Measurements from ENCODE around the gene IFIT3.
"Not testable (repeated sequence)": the region's sequence is repeated elsewhere in the genome, so short reads cannot be mapped to it uniquely, and the experiment has no call there.

The IFIT3 gene

GRCh38 chr10:89304446-89304845, 23.4 kb upstream of the IFIT3 start:
- no peak for DNase-seq

GRCh38 chr10:89304925-89305324, 22.9 kb upstream of the IFIT3 start:
- no peak for DNase-seq

- no peak for DNase-seq
These were observed 21.9 kb upstream of the IFIT3 start for GRCh38 chr10:89305766-89306433.

GRCh38 chr10:89306434-89307268, 21.1 kb upstream of the IFIT3 start:
- DNase-seq, result no peak

- DNase-seq, result no peak
These were observed 20.6 kb upstream of the IFIT3 start for GRCh38 chr10:89307269-89307577.

- DNase-seq, result no peak
These were observed 19.5 kb upstream of the IFIT3 start for GRCh38 chr10:89308266-89308665.

- no peak for DNase-seq
These were observed 19.1 kb upstream of the IFIT3 start for GRCh38 chr10:89308736-89309135.

GRCh38 chr10:89309156-89310055, 18.4 kb upstream of the IFIT3 start:
- no peak for DNase-seq

- no peak for DNase-seq
These were observed 17.5 kb upstream of the IFIT3 start for GRCh38 chr10:89310056-89310893.

GRCh38 chr10:89312973-89313372, 14.8 kb upstream of the IFIT3 start:
- DNase-seq, result no peak

GRCh38 chr10:89314676-89315075, 13.1 kb upstream of the IFIT3 start:
- DNase-seq, result no peak

- not testable (repeated sequence) for DNase-seq
These were observed 9.8 kb upstream of the IFIT3 start for GRCh38 chr10:89318047-89318446.

GRCh38 chr10:89325081-89325480, 2.7 kb upstream of the IFIT3 start:
- not testable (repeated sequence) for DNase-seq

- DNase-seq, result not testable (repeated sequence)
These were observed 1.9 kb upstream of the IFIT3 start for GRCh38 chr10:89325856-89326255.

GRCh38 chr10:89329151-89329550, 1.4 kb downstream of the IFIT3 start:
- DNase-seq, result no peak

GRCh38 chr10:89330014-89330413, 2.2 kb downstream of the IFIT3 start:
- not testable (repeated sequence) for DNase-seq

GRCh38 chr10:89330537-89331212, 2.9 kb downstream of the IFIT3 start:
- DNase-seq, result no peak

- not testable (repeated sequence) for DNase-seq
These were observed 3.8 kb downstream of the IFIT3 start for GRCh38 chr10:89331487-89332122.

GRCh38 chr10:89332123-89332633, 4.4 kb downstream of the IFIT3 start:
- no peak for DNase-seq

GRCh38 chr10:89335226-89335625, 7.4 kb downstream of the IFIT3 start:
- no peak for DNase-seq

GRCh38 chr10:89336241-89336640, 8.4 kb downstream of the IFIT3 start:
- DNase-seq, result no peak

Measured in DMS79 (cell line).